KMS-11 (cell line): Measurements from ENCODE around the gene AIP.

Experiments used
- H2AFZ ChIP-seq: fragments of 200-600 bp; sonication (generic); 2 replicates; pipeline ENCODE4 v1.6.1; 2016; ENCODE audit warnings: antibody characterized with exemption, mixed run types, low read depth
- H3K27ac ChIP-seq: fragments of 200-600 bp; sonication (generic); 2 replicates; pipeline ENCODE4 v1.6.1; 2016; ENCODE audit warnings: mild to moderate bottlenecking, mixed run types
- H3K27me3 ChIP-seq: fragments of 200-600 bp; sonication (generic); 2 replicates; pipeline ENCODE4 v1.6.1; 2017; ENCODE audit warnings: mild to moderate bottlenecking, low read depth, mixed run types, moderate library complexity; ENCODE audit not compliant: insufficient read depth
- H3K36me3 ChIP-seq: fragments of 200-600 bp; sonication (generic); 2 replicates; pipeline ENCODE4 v1.6.1; 2017; ENCODE audit warnings: mild to moderate bottlenecking, mixed run types; ENCODE audit not compliant: insufficient read depth
- H3K4me1 ChIP-seq: fragments of 200-600 bp; sonication (generic); 2 replicates; pipeline ENCODE4 v1.6.1; 2016; ENCODE audit warnings: mild to moderate bottlenecking, low read depth, mixed run types; ENCODE audit not compliant: poor library complexity, severe bottlenecking
- H3K4me2 ChIP-seq: fragments of 200-600 bp; sonication (generic); 2 replicates; pipeline ENCODE4 v1.7.0; 2016; ENCODE audit warnings: mild to moderate bottlenecking, mixed run types
- H3K4me3 ChIP-seq: fragments of 200-600 bp; sonication (generic); IDR thresholded peaks from 2 replicates; pipeline ENCODE4 v1.6.1; 2017; ENCODE audit warnings: low read depth, low read length, mixed read lengths; ENCODE audit not compliant: insufficient read depth
- H3K79me2 ChIP-seq: fragments of 200-600 bp; sonication (generic); 2 replicates; pipeline ENCODE4 v1.6.1; 2016; ENCODE audit warnings: low read depth, mixed run types; ENCODE audit not compliant: insufficient read depth
- H3K9ac ChIP-seq: fragments of 200-600 bp; sonication (generic); 2 replicates; pipeline ENCODE4 v1.6.1; 2016; ENCODE audit warnings: mild to moderate bottlenecking, mixed run types
- H4K20me1 ChIP-seq: fragments of 200-600 bp; sonication (generic); 2 replicates; pipeline ENCODE4 v1.6.1; 2016; ENCODE audit warnings: mild to moderate bottlenecking, mixed run types; ENCODE audit not compliant: insufficient read depth
- TF ChIP-seq, protein P1 (sequence below): fragments of 200-600 bp; sonication (generic); conservative IDR thresholded peaks from 2 replicates; pipeline ENCODE4 v1.6.1; 2017; ENCODE audit warnings: low read depth, mild to moderate bottlenecking, antibody characterized with exemption, low read length, moderate library complexity, mixed read lengths

Gene AIP

DNA sequence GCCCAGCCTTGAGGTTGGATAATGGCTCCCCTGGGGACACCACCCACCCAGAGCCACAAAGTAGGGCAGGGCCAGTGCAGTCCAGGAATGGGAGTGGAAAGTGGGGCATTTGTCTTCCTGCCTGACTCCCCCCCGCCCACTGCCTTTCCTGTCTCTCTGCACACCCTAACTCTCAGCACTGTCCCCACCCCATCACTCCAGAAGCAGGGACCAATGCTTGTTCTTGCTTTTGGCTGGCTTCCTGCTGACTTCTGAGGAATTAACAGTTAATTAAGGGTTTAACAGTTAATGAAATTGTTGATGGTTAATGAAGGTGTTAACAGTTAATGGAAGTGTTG, 17.6 kb downstream of the AIP start:
- Histone ChIP-seq H3K4me1 (peaks cover 7% of the 10 kb centered on the region), H3K4me3 (no peak overlapping the region), H3K36me3 (no peaks in the 10 kb centered on the region), H3K79me2 (no peaks in the 10 kb centered on the region), H4K20me1 (no peaks in the 10 kb centered on the region), H3K27me3 (no peaks in the 10 kb centered on the region), H3K9ac (no peak overlapping the region), H2AFZ (no peak overlapping the region), H3K27ac (no peak overlapping the region), H3K4me2 (no peak overlapping the region)
- TF ChIP-seq, protein P1, sequence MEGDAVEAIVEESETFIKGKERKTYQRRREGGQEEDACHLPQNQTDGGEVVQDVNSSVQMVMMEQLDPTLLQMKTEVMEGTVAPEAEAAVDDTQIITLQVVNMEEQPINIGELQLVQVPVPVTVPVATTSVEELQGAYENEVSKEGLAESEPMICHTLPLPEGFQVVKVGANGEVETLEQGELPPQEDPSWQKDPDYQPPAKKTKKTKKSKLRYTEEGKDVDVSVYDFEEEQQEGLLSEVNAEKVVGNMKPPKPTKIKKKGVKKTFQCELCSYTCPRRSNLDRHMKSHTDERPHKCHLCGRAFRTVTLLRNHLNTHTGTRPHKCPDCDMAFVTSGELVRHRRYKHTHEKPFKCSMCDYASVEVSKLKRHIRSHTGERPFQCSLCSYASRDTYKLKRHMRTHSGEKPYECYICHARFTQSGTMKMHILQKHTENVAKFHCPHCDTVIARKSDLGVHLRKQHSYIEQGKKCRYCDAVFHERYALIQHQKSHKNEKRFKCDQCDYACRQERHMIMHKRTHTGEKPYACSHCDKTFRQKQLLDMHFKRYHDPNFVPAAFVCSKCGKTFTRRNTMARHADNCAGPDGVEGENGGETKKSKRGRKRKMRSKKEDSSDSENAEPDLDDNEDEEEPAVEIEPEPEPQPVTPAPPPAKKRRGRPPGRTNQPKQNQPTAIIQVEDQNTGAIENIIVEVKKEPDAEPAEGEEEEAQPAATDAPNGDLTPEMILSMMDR = no peak

DNA sequence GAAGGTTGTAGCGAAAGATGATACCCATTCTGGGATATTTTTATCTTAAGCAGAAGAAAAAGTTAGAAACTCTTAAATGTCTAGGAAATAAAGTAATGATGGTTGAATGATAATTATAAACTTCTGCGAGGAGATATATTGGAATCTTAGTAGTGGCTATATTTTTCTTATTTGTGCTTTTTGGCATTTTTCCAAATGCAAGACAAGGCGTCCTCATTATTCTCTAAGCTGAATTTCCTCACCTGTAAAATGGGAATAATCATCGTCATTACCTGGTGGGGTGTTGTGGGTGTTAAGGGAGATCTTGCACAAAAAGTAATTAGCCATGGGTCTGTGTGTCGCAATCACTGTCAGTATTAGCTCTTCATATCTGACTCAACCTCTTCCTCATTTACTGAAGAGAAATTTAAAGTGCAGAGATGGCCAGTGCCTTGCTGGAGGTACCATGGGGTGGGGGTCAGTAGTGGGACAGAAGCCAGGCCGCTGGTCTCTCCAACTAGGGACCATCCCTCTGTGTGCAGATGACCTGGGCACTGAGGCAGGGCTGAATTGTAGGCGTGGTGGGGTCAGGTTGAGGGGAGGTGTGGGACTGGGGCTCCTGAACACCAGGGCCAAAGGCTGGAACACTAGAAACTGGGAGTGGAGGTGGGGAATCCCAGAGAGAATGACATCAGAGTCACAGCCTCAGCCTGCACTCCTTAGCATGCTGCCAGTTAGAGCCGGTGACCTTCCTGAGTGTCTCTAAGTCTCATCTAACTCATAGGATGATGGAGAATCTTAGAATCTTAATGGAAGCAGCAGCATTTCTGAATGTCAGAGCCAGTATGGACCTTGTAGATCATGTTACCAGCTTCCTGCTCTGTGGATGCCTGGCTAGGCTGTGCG, 18.2 kb downstream of the AIP start:
- no peaks in the 10 kb centered on the region for H3K36me3 ChIP-seq
- no peaks in the 10 kb centered on the region for H3K27me3 ChIP-seq
- no peak overlapping the region for H3K4me3 ChIP-seq
- no peak overlapping the region for H3K4me2 ChIP-seq
- no peak overlapping the region for H3K9ac ChIP-seq
- no peaks in the 10 kb centered on the region for H4K20me1 ChIP-seq
- H2AFZ ChIP-seq = no peak overlapping the region
- no peak overlapping the region for H3K27ac ChIP-seq
- H3K4me1 ChIP-seq = peaks cover 13% of the 10 kb centered on the region
- no peaks in the 10 kb centered on the region for H3K79me2 ChIP-seq
- TF ChIP-seq, protein P1 = no peak

DNA sequence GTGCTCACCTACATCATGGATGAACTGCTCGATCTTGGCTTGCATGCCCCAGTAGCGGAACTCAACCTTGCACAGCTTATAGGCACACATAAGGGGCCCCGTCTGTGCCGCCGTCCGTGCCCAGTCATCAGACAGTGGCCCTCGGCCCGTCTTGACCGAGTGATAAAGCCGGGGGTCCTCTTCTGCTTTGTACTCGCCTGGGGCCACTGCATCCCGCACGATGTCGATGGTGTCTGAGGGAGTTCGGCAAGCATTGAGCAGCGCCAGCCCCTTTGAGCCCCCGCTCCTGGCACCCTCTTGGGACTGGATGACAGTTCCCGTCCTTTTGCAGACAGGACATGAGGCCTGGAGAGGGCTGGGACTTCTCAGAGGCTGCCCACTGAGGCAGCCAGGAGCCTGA, 19.0 kb downstream of the AIP start:
- TF ChIP-seq, protein P1 = no peak
- H3K36me3 ChIP-seq = no peaks in the 10 kb centered on the region

DNA sequence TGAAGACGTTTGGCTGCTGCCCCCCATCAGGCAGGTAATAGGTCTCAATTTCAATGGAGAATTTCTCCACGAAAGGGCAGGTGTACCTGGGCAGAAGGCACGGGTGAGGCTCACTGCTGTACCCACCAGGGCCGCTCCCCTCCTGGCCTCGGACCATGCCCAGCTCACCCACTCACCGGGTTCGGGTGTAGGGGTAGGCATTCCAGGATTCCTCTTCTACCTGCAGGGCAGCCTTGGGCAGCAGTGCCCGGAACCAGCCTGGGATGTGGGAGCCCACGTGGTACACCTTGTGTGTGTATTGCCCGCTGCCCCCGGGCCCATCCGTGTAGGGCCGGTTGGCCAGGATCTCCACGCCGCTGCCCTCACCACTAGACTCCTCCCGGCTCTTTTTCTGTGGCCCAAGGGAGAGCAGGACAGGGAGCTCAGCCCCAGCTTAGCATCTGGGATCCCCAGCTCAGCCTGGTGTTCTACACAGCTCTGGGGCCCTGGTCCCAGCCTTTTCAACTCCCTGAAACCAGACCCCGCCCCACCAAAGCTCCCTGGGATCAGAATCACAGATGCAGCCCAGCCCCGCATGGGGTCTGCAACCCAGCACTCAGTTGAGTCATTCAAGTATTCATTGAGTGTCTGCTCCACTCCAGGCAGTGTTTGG, 19.6 kb downstream of the AIP start:
- H3K4me3 ChIP-seq = no peak overlapping the region
- H3K79me2 ChIP-seq = peaks cover 7% of the 10 kb centered on the region; the same call in 1 of the 2 replicates
- TF ChIP-seq, protein P1 = no peak
- H2AFZ ChIP-seq = no peak overlapping the region
- H3K27me3 ChIP-seq = no peaks in the 10 kb centered on the region
- no peaks in the 10 kb centered on the region for H3K36me3 ChIP-seq
- H3K4me2 ChIP-seq = no peak overlapping the region
- H4K20me1 ChIP-seq = no peaks in the 10 kb centered on the region
- H3K9ac ChIP-seq = no peak overlapping the region
- H3K27ac ChIP-seq = no peak overlapping the region
- peaks cover 26% of the 10 kb centered on the region for H3K4me1 ChIP-seq

More for the DNA sequence above, 19.0 kb downstream of the AIP start:
- no peaks in the 10 kb centered on the region for H4K20me1 ChIP-seq
- H3K9ac ChIP-seq = no peak overlapping the region
- peaks cover 7% of the 10 kb centered on the region; the same call in 1 of the 2 replicates for H3K79me2 ChIP-seq
- H3K27ac ChIP-seq = no peak overlapping the region
- H3K4me1 ChIP-seq = peaks cover 21% of the 10 kb centered on the region
- H3K4me2 ChIP-seq = no peak overlapping the region
- H3K27me3 ChIP-seq = no peaks in the 10 kb centered on the region
- H3K4me3 ChIP-seq = no peak overlapping the region
- H2AFZ ChIP-seq = no peak overlapping the region
